ENCODE data around the gene PDILT.
"Not testable (repeated sequence)": the region's sequence is repeated elsewhere in the genome, so short reads cannot be mapped to it uniquely, and the experiment has no call there.

PDILT gene, protein sequence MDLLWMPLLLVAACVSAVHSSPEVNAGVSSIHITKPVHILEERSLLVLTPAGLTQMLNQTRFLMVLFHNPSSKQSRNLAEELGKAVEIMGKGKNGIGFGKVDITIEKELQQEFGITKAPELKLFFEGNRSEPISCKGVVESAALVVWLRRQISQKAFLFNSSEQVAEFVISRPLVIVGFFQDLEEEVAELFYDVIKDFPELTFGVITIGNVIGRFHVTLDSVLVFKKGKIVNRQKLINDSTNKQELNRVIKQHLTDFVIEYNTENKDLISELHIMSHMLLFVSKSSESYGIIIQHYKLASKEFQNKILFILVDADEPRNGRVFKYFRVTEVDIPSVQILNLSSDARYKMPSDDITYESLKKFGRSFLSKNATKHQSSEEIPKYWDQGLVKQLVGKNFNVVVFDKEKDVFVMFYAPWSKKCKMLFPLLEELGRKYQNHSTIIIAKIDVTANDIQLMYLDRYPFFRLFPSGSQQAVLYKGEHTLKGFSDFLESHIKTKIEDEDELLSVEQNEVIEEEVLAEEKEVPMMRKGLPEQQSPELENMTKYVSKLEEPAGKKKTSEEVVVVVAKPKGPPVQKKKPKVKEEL

DNA sequence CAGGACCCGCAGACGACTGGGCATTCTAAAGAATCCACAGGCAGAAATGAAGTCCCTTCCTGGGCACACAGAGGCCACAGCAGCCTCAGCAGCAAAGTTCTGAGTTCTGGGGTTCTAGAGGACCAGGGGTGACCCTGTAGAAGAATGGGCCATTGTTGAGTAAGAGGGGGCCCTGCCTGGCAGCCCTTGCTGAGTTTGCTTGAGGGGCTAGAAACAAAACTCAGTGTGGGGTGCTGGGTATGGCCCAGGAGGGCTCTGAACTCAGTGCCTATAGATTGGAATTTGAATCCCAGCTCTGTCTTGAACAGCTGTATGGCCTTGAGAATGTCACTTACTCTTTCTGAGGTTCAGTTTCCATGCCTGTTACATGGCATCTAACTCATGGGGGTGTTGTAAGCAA lies at the start of gene PDILT:
Gene PDILT (minus strand): TSS at position 101 of the 400 bp plus-strand sequence. CDS start 5,437 bp downstream, outside the sequence.
- DNase-seq, result no peak

DNA sequence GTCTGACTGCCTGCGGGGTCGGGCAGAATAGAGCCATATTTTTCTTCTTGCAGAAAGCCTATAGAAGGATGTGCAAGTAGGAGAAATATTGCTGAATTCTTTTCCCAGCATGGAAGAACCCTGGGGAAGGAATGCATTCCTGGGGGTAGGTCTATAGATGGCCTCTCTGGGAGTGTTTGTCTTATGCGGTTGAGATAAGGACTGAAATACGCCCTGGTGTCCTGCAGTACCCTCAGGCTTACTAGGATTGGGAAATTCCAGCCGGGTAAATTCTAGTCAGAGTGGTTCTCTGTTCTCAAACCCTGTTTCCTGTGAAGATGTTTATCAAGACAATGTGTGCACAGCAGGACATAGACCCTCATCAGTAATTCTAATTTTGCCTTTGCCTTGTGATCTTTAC lies 49.1 kb upstream of the PDILT start:
- DNase-seq, result not testable (repeated sequence)

DNA sequence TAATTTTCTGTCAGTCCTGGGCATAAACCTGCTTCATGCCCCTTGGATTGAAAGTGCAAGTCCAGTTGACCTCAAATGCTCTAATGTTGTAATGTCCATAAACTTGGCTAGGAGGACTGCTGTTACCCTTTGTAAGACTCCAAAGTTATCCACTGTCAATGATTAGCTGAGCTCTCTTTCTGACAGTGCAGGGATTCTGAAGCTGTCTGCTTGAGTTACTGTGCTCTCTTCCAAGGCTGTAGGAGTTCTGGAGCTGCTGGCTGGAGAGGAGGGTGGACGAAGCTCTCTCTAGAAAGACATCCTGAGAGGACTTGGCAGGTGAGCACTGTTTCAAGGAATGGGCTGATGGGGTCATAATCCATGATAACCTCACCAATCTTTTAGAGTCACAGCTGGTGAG lies 46.8 kb upstream of the PDILT start, which contains the start of gene ACSM2A:
Gene ACSM2A (plus strand): TSS at position 158 of the 400 bp plus-strand sequence. CDS start 8,594 bp downstream, outside the sequence.
- DNase-seq, result not testable (repeated sequence)

DNA sequence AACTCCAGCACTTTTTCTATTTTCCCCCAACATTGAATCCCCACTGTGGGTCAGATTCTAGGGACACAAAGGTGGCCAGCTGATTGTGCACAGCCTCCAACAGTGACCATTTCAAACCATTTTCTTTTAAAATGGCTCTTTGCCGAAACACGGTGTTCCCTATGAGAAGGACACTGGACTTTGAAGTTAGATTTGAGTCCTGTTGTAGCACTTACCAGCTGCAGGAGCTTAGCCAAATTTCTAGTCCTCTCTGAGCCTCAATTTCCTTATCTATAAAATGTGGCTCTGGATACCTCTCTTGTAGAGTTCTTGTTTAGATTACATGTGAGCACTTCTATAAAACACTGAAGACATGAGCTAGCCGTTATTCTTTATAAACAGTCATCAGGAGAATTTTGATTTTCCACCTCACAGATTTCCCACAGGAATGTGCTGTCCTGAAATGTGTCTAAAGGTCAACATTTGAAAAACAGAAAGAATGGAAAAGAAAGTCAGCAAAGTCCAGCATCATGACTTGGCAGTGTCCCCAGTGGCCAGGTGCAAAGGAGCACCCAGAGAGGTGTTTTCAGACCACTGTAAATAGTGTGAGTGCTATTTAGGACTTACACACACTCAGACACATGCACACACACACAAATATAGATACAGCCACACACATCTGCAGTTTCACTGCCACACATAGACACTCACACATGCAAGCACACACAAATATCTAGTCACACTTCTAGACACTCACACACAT lies 42.3 kb upstream of the PDILT start:
- DNase-seq, result not testable (repeated sequence)

DNA sequence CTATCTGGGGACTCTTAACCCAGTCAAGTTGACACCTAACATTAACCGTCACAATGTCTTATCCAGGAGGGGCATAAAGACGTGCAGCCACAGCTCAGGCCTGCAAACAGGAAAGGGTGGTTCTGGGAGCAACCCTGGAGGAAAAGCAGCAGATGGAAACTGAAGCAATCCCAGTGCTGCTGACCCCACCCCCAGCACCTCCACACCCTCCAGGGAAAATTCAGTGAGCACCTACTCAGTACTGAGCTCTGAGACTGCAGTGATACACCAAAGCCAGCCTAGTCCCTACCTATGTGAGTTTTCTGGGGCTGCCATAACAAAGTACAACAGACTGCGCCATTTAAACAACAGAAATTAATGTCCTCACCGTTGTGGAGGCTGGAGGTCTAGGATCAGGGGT lies 37.3 kb upstream of the PDILT start:
- not testable (repeated sequence) for DNase-seq

DNA sequence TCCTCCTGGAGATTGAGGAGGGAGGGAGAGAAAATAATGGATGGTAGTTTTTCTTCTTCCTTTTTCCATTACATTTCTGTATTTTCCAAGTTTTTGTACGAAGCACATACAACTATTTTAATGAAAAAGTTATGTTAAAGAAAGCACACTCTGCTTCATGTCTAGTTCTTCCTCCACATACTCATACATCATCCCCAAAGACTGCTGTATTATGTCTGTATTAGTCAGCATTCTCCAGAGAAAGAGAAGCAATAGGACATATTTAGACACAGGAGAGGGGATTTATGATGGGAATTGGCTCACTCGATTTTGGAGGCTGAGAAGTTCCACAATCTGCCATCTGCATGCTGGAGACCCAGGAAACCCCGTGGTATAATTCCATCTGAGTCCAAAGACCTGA lies 36.7 kb upstream of the PDILT start:
- no peak for DNase-seq

DNA sequence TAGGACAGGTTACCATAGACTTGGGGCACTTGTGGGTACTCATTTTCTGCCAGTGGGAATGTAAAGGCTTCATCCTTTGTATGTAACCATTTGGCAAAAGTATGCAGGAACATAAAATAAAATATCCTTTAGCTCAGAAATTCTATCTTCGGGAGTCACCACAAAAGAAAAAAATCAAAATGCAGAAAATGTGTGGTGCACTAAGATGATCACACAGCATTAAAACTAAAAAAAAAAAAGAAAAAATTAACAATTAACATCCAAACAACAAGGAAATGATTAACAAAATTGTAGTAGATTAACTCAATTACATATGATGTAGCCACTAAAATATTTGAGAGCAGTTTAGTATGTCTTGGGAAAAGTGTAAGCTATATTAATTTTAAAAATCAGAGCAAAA lies 36.2 kb upstream of the PDILT start:
- DNase-seq, result not testable (repeated sequence)

DNA sequence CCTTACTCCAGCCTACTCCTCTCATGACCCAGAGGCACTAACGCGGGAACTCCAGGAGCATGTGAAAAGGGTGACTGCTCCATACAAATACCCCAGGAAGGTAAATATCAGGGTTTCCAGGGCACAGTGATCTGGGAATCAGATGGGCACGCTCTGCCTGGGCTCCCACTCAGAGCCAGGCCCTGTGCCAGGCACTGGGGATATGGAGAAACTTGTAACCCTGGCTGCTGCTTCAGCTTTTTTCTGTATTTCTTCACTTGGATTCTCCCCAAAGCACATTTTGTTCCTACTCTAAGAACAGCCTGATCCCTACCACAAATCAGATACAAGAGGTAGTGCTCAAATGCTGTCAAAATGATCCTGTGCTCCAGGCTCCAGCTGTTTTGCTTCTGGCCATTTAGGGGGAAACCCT lies 35.3 kb upstream of the PDILT start:
- DNase-seq, result not testable (repeated sequence)

DNA sequence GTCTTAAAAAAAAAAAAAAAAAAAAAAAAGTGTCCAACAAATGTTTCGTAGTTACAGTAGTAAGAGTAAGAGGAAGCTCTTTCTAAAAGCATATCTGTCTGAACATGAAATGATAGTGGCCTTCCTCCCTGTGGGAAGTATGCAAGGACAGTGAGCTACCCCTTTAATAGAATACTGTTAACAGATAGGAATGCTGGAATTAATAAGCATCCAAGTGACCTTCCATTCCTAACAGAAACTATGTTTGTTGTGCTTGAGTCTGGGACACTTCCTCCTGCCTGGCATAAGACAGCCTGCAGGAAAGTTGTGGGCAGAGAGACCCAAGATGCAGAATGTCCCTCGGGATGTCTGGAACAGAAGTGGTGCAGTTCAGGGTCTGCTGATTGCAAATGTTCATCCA lies 34.4 kb upstream of the PDILT start:
- DNase-seq, result not testable (repeated sequence)

DNA sequence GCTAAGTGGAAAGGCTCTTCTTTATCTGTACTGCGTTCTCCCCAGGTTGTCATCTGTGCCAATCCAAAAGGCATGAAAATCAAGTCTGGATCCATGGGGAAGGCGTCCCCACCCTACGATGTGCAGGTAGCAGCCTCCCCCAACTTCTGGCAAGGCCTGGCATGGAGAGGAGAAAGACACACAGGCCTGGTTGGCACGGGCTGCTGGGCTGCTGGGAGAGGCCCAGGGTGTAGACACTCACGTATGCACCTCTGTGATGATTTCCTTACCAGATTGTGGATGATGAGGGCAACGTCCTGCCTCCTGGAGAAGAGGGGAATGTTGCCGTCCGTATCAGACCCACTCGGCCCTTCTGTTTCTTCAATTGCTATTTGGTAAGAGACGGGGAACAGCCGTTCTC lies 26.4 kb upstream of the PDILT start:
- no peak for DNase-seq

DNA sequence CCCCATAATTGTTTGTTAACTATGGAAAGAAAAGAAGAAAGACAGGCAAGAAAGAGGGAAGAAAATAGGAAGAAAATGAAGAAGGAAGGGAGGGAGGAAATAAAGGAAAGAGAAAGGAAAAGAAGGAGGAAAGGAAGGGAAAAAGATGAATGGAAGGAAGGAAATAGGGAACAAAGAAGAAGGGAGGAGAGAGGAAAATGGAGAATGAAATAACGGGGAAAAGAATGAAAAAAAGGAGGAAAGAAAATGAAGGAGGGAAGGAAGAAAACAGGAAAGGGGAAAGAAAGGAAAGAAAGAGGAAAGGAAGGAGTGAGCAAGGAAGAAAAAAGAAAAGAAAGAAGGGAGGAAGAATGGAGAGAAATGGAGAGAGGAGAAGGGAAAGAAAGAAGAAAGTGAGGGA lies 25.9 kb upstream of the PDILT start:
- DNase-seq, result not testable (repeated sequence)

DNA sequence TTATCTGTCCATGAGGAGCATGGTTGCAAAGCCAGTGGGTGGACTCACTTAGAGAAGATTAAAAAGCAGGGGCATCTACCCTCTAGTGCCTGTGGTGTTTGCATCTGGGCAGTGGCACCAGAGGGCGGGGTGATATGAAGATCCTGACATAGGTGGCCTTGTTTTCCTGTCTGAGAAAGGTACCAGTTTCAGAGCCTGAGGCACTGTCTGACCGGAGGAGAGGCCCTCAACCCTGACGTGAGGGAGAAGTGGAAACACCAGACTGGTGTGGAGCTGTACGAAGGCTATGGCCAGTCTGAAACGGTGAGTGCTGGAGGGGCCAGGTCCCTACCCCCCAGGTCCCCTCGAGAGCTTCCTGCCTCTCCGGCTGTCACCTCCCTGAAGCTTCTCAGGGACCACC lies 25.0 kb upstream of the PDILT start:
- DNase-seq, result not testable (repeated sequence)

DNA sequence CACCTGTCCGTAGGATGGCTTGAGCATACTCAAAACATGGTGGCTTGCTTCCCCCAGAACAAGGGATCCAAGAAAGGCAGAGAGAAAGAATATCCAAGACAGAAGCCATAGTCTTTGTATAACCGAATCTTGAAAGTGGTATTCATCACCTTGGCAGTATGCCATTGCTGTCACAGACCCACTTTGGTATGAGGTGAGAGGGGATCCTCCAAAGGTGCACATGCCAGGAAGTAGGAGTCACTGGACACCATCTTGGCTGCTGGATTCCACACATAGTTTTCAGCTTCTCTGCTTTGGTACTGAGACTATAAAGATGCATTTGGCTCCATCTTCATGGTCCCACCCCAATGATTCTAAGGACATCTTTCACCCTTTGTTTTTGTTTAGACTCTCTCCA lies 22.9 kb upstream of the PDILT start:
- not testable (repeated sequence) for DNase-seq

DNA sequence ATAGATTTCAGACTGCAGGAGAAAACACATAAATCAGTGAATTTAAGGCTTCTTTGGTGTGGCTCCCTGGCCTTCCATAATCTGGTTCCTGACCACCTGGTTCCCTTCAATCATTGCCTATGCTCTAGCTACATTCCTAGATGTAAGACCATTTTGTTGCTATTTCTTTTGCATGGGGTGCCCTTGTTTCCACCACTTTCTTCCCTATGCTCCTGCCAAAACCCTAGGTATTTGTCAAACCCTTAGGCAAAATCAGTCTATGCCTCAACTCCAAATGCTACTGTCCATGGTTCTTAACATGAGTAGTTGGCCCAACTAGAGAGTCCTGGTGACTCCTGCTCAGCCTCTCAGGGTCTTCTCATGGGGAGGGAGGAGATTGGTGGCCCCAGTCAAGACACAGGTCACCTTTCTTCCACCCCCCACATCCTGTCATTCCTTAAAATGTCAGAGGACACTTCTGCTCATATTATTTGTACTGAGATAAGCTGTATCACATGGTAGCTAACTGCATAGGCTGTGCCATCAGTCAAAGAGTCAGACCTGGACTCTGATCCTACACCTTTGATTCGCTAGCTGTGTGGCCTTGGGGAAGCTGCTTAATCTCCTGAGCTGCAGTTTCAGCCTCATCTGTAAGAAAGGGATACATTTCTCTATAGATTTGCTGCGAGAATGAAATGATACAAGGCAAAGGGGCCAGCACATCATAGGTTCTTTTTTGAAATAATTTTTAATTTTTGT lies 19.8 kb upstream of the PDILT start:
- DNase-seq, result no peak

DNA sequence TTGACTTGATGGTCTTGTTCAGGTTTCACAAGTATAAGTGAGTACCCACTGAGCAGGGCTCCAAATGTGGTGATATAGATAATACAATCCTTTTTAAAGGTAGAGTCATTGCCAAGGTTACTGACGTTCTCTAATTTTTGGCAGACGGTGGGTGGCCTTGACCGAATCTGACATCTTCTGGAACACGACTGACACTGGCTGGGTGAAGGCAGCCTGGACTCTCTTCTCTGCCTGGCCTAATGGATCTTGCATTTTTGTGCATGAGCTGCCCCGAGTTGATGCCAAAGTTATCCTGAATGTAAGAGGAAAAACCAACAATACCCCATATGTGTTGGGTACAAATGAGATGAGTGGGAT lies 19.2 kb upstream of the PDILT start:
- DNase-seq, result not testable (repeated sequence)

DNA sequence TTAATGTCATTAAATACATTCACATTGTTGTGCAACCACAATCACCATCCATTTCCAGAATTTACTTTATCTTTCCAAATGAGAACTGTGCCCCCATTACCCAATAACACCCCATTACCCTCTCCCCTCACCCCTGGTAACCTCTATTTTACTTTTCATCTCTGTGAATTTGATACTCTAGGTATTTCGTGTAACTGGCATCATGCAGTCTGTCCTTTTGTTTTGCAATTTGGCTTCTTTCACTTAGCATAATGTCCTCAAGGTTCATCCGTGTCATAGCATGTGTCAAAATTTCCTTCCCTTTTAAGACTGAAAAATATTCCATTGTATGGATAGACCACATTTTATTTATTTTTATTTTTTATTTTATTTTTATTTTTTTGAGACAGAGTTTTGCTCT lies 17.2 kb upstream of the PDILT start:
- DNase-seq, result not testable (repeated sequence)

DNA sequence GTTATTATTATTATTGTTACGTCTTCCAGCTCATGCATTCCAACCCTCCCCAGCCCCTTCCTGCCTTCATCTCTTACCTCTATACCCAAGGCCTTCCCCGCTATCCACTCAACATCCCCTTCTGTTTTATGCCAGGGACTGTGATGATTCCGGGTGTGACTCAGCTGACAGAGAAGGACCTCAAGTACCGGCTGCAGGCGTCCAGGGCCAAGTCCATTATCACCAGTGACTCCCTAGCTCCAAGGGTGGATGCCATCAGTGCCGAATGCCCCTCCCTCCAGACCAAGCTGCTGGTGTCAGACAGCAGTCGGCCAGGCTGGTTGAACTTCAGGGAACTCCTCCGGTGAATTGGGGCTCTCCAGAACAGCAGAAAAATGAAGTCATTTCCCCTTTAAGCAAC lies 14.6 kb upstream of the PDILT start:
- not testable (repeated sequence) for DNase-seq

DNA sequence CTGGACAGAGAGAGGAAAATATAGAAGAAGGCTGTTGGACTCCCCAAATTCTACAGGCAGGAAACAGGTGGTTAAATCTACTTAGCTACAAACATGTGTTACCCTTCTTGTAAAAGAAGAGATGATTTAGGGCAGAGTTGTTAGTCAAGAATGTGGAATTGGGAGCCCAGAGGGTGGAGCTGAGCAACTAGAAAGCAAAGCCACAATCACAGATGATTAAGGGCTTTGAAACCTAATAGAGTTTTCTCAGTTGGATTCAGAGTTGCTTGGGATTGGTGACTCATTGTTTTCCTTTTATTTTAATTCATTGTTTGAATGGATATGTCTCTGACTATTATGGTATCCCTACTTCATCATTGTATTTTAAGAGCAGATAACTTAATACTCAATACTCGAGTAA lies 11.0 kb upstream of the PDILT start:
- no peak for DNase-seq

DNA sequence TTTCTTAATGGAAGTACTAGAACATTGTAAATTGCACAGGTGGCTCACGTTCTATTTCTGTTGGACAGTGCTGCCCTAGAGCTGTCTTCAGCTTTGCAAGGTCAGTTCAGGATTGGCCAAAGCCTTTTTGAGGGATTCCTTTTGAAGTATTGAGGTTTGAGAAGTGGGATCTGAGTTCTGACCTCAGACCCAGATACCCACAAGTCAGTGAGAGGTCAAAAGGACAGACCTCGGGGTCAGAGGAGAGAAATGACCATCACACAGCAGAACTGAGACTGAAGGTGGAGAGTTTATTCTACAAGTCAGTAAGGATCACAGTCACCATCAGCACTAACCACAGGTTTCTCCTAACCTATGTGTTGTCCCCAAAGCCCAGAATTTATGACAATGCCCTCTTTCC lies 6.5 kb upstream of the PDILT start:
- DNase-seq, result no peak

DNA sequence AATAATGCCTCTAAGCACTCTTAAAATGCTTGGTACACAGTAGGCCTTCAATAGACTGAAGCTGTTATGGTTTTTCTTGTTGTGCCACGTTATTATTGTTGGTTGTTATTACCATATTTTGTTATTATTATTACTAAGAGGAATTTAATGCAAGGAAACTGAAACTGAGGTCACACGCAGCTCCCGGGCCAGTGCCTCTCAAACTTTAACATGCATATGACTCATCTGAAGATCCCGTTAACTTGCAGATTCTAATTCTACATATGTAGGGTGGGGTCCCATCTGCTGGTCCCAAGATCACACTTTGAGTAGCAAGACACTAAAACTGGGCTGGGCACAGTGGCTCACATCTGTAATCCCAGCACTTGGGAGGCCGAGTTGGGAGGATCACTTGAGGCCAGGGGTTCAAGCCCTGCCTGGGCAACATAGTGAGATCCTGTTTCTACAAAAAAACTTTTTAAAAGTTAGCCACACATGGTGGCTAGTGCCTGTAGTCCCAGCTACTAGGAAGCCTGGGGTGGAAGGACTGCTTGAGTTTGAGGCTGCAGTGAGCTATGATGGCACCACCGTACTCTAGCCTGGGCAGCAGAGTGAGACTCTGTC lies 5.7 kb upstream of the PDILT start:
- peak in 1 of 2 donors; percentile 7 for DNase-seq

DNA sequence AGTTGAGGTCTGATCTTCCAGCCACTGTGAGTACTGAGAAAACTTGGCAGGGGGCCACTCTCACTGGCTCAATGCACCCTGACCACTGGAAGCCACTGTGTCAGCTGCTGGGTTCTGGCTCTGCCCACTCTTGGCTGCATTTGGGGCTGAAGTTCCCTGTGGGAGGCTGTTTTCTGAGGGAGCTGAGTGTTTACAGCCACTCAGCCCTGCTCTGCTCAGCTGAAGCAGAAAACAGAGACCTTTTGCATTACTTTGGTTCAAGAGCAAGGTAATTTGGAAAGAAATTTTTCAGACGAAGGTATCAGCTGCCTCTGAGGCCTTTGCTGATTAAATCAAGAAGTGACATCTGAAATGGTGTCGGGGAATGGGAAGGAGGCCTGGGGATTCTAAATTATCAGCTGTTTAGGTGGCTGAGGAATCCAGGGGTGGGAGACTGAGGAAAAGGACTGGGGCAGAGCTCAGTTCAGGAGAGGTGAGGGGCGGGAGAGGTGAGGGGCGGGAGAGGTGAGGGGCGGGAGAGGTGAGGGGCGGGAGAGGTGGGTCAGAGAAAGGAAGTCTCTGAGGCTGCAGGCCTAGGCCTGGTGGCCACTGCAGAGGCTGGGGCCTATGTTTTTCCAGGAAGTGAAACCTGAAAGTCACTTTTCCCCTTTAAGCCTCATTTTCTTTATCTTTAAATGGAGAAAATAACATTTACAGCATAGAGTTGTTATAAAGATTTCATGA lies 5.0 kb upstream of the PDILT start, which contains the start of gene ACSM5:
Gene ACSM5 (plus strand): TSS at position 137 of the 723 bp plus-strand sequence. CDS start 1,951 bp downstream, outside the sequence.
- DNase-seq, result no peak

DNA sequence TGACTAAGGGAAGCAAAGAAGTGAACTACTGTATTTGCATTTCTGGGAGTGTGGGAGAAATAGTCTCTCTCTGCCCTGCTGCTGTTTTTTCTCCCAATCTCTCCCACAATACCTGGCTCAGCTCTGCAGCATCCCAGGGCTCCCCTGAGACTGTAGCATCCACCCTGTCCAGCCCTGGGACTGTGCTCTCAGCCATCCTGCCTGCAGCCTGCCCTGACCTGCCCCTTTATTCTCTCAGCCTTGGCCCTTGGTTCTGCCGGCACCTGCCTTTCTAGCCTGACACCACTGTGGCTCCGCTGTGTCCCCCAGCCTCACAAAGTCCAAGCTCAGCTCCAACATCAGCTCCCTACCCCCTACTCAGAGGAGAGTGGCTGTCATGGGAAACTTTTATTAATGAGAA lies 1.9 kb downstream of the PDILT start:
- no peak for DNase-seq

Data from CD4-positive, alpha-beta T cell treated with Interleukin-1 beta for 1 hour (primary cell).